Activated naive CD4-positive, alpha-beta T cell treated with anti-CD3 and anti-CD28 coated beads, Interleukin-2, amount 10 ng/mL, durations not matched to agents 7 days and 5 days (primary cell): ENCODE measurements around the gene HEPN1.
A peak's percentile ranks its signal among the peaks of the same experiment; 100 is the strongest.

Experiments used
- CTCF ChIA-PET: fragments of 350-600 bp; sonication (Branson Sonifier 250); formaldehyde crosslinking; loops from one replicate; lab custom pipeline; 2021; ENCODE audit warnings: antibody characterized with exemption; lab: Charles Lee
- DNase-seq: peaks from one replicate; pipeline ENCODE4 v3.0.0-alpha.2; 2020
- H3K27ac Mint-ChIP-seq: one replicate; pipeline ENCODE4 v1.8.0; 2021; ENCODE audit warnings: mild to moderate bottlenecking, moderate library complexity, mixed read lengths
- H3K27me3 Mint-ChIP-seq: one replicate; pipeline ENCODE4 v1.8.0; 2021; ENCODE audit warnings: mild to moderate bottlenecking, mixed read lengths
- H3K36me3 Mint-ChIP-seq: one replicate; pipeline ENCODE4 v1.8.0; 2021; ENCODE audit warnings: mixed read lengths
- H3K4me1 Mint-ChIP-seq: one replicate; pipeline ENCODE4 v1.8.0; 2021; ENCODE audit warnings: mixed read lengths
- H3K4me3 Mint-ChIP-seq: one replicate; pipeline ENCODE4 v1.8.0; 2021; ENCODE audit warnings: mild to moderate bottlenecking, moderate library complexity, mixed read lengths
- H3K9me3 Mint-ChIP-seq: one replicate; pipeline ENCODE4 v1.8.0; 2021; ENCODE audit warnings: mixed read lengths

HEPN1 gene

DNA sequence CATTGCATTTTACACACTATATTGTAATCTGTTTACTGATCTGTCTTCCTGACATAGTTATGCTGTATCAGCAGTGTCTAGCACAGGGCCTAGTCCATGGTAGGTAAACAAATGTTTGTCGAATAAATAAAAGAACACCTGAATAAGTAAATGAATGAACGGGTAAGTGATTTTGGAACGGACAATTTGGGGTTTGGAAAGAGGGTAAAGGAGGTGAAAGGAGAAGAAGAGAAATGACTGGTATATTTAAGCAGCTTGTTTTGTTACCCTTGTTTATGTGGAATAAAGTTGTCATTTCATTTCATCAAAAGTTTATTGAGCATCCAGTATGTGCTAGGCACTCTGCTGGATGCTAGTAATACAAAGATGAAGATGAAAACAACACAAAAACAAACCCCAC, at the start of gene HEPN1:
TSS of gene HEPN1 (plus strand) at position 301 of the 400 bp plus-strand sequence.
- Mint-ChIP-seq H3K27me3 (peaks cover 34% of the 10 kb centered on the region), H3K4me3 (no peak within 1 kb of the TSS), H3K27ac (no peak within 1 kb of the TSS), H3K4me1 (peaks cover 19% of the 10 kb centered on the region), H3K9me3 (no peaks in the 10 kb centered on the region), H3K36me3 (no peaks in the 10 kb centered on the region)
- CTCF ChIA-PET: interaction anchor here (1.1 kb wide), 1 partner anchor 9 kb away, joined by 3 read pairs; no protein-coding TSS in a partner anchor
- no peak for DNase-seq

DNA sequence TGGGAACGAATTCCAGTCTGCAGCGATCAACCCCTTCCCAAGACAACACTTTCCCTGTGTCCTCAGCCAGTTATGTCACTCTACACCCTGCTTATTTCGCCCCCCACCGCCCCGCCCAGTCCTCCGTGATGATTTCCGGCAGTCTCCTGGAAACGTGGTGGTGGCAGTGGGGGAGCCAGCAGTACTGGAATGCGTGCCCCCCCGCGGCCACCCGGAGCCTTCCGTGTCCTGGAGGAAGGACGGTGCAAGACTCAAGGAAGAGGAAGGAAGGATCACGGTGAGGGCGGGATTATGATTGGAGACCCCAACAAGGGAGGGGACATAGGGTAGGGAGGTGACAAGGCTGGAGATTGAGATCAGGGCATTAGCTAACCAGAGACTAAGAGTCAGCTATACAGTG, 49.7 kb upstream of the HEPN1 start:
- Mint-ChIP-seq H3K27ac (no peak overlapping the region), H3K4me3 (no peak overlapping the region), H3K27me3 (peaks cover 100% of the 10 kb centered on the region), H3K4me1 (peaks cover 32% of the 10 kb centered on the region), H3K36me3 (no peaks in the 10 kb centered on the region), H3K9me3 (no peaks in the 10 kb centered on the region)
- no peak for DNase-seq
- CTCF ChIA-PET: interaction anchor here (1.0 to 1.8 kb wide), 3 partner anchors 12 to 31 kb away, joined by 3 to 7 read pairs (median 3); no protein-coding TSS in a partner anchor

DNA sequence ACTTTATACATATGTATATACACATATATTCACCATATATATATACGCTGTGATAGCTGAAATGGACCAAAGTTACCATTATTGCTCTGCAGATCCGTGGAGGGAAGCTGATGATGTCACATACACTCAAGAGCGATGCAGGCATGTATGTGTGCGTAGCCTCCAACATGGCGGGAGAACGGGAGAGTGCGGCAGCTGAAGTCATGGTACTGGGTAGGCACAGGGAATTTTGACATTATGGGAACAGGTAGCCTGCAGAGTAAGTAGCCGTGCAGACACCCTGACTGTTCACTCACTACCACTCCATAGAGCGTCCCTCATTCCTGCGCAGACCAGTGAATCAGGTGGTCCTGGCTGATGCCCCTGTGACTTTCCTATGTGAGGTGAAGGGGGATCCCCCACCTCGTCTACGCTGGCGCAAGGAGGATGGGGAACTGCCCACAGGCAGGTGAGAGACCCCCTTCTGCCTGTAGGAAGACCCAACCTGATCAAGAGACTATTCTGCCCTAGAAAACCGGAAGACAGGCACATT, 49.1 kb upstream of the HEPN1 start:
- Mint-ChIP-seq H3K36me3 (no peaks in the 10 kb centered on the region), H3K4me1 (peaks cover 31% of the 10 kb centered on the region), H3K27me3 (peaks cover 100% of the 10 kb centered on the region), H3K27ac (no peak overlapping the region), H3K4me3 (no peak overlapping the region), H3K9me3 (no peaks in the 10 kb centered on the region)
- no peak for DNase-seq
- CTCF ChIA-PET: interaction anchor here (1.0 to 1.8 kb wide), 3 partner anchors 12 to 32 kb away, joined by 3 to 7 read pairs (median 3); no protein-coding TSS in a partner anchor

DNA sequence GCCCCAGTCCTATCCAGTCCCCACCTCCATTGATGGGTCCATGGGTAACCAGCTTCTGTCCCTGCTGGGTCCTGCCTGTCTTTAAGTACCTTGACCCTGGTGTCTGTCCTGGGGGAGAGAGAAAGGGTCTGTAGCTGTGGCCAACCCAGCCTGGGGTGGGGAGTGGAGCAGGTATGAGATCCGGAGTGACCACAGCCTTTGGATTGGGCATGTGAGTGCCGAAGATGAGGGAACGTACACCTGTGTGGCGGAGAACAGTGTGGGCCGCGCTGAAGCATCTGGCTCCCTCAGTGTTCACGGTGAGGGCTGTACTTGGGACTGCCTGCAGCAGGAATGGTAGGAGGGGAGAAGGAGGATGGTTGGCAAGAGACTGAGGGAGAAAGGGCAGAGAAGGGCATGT, 48.6 kb upstream of the HEPN1 start:
- Mint-ChIP-seq H3K4me1 (peaks cover 30% of the 10 kb centered on the region), H3K36me3 (no peaks in the 10 kb centered on the region), H3K4me3 (no peak overlapping the region), H3K27me3 (peaks cover 100% of the 10 kb centered on the region), H3K27ac (no peak overlapping the region), H3K9me3 (no peaks in the 10 kb centered on the region)
- CTCF ChIA-PET: interaction anchor here (1.4 to 1.8 kb wide), 2 partner anchors 32 to 272 kb away, joined by 3 to 7 read pairs; no protein-coding TSS in a partner anchor
- DNase-seq: no peak

DNA sequence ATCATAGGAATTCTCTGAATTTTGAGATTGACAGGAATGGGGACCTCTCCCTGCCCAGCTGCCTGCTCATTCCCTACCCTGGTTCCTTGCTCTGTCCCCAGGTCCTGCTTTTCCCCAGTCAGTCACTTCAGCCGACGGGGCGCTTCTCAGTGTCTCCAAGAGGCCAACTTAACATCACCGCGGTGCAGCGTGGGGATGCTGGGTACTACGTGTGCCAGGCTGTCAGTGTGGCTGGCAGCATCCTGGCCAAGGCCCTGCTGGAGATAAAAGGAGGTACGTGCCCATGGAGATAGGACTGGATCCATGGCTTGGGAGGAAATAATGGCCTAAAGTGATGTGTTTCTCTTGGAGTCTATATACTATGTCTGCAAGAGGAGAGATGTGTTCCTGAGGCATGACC, 46.8 kb upstream of the HEPN1 start:
- peaks cover 32% of the 10 kb centered on the region for H3K4me1 Mint-ChIP-seq
- peaks cover 99% of the 10 kb centered on the region for H3K27me3 Mint-ChIP-seq
- CTCF ChIA-PET: interaction anchor here (1.4 kb wide), 1 partner anchor 34 kb away, joined by 3 read pairs; no protein-coding TSS in a partner anchor
- H3K4me3 Mint-ChIP-seq: no peak overlapping the region
- no peak overlapping the region for H3K27ac Mint-ChIP-seq
- no peaks in the 10 kb centered on the region for H3K36me3 Mint-ChIP-seq
- no peak for DNase-seq
- no peaks in the 10 kb centered on the region for H3K9me3 Mint-ChIP-seq

DNA sequence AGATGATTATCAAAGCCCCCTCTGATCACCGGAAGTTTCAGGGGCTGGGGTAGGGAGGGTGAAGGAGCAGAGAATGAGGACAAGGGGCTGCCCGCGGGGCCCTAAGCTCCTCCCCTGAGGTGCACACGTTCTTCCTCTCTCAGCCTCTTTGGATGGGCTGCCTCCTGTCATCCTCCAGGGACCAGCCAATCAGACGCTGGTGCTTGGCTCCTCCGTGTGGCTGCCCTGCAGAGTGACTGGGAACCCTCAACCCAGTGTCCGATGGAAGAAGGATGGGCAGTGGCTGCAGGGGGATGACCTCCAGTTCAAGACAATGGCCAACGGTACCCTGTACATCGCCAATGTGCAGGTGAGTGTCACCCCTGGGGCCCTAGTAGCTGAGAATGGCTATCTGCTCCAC, 46.3 kb upstream of the HEPN1 start:
- DNase-seq: no peak
- H3K9me3 Mint-ChIP-seq: no peaks in the 10 kb centered on the region
- H3K27me3 Mint-ChIP-seq: peaks cover 99% of the 10 kb centered on the region
- H3K36me3 Mint-ChIP-seq: no peaks in the 10 kb centered on the region
- CTCF ChIA-PET: interaction anchor here (1.4 kb wide), 1 partner anchor 35 kb away, joined by 3 read pairs; no protein-coding TSS in a partner anchor
- H3K27ac Mint-ChIP-seq: no peak overlapping the region
- peaks cover 35% of the 10 kb centered on the region for H3K4me1 Mint-ChIP-seq
- no peak overlapping the region for H3K4me3 Mint-ChIP-seq

DNA sequence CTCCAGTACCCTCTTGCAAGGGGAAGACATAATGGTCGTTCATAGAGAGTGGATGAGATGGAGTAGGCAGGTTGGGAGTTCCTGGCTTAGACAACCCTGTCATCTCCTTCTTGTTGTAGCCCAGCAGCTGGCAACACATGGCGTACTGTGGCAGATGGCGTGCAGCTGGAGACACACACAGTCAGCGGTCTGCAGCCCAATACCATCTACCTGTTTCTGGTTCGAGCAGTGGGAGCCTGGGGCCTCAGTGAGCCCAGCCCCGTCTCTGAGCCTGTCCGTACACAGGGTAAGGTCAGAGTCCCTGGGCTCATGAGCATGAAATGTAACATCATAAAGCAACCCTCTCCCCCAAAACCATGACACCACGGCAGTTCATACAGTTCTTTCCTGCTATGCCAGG, 45.1 kb upstream of the HEPN1 start:
- no peaks in the 10 kb centered on the region for H3K36me3 Mint-ChIP-seq
- no peak for DNase-seq
- H3K4me1 Mint-ChIP-seq: peaks cover 28% of the 10 kb centered on the region
- CTCF ChIA-PET: no interaction called here
- H3K27me3 Mint-ChIP-seq: peaks cover 99% of the 10 kb centered on the region
- H3K27ac Mint-ChIP-seq: no peak overlapping the region
- no peaks in the 10 kb centered on the region for H3K9me3 Mint-ChIP-seq
- no peak overlapping the region for H3K4me3 Mint-ChIP-seq

DNA sequence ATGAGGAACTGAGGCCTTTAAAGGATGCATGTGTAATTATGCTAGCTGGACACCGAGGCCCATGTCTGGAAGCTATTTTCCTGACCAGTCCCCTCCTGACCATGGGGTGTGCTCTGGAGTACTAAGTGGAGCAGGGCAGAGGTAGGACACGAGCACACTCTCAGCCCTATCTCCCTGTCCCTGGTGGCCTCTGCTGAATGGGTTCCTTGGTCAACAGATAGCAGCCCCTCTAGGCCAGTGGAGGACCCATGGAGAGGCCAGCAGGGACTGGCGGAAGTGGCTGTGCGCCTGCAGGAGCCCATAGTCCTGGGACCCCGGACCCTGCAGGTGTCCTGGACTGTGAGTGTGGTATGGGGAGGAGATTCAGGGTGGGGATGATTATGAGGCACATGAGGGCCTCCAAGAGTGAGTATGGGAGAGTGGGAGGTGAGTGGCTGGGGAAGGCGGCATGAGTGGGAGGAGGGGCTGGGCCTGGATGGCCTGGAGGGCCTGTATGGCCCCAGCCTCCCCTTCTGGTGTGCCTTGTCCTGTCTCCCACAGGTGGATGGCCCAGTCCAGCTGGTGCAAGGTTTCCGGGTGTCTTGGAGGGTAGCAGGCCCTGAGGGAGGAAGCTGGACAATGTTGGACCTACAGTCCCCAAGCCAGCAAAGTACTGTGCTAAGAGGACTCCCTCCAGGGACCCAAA, 44.3 kb upstream of the HEPN1 start:
- no peak overlapping the region for H3K27ac Mint-ChIP-seq
- no peaks in the 10 kb centered on the region for H3K9me3 Mint-ChIP-seq
- CTCF ChIA-PET: no interaction called here
- DNase-seq: no peak
- H3K4me1 Mint-ChIP-seq: peaks cover 25% of the 10 kb centered on the region
- peaks cover 92% of the 10 kb centered on the region for H3K27me3 Mint-ChIP-seq
- H3K36me3 Mint-ChIP-seq: no peaks in the 10 kb centered on the region
- peak overlapping the region; percentile 27 for H3K4me3 Mint-ChIP-seq

DNA sequence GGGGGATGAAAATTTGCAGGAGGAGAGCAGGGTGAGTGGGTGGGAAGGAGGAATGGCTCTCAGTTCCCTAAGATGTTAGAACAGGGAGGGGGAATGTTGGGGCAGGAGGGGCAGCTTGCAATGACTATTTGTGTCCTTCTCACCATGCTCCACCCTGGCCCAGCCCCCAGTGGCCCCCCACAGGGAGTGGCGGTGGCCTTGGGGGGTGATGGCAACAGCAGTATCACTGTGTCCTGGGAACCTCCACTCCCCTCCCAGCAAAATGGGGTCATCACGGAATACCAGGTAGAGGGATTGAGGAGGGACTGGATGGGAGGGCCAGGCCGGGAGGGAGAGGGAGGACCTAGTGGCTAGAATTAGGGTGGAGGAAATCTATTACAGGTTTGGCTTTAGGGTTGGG, 43.6 kb upstream of the HEPN1 start:
- Mint-ChIP-seq H3K27ac (no peak overlapping the region), H3K27me3 (peaks cover 85% of the 10 kb centered on the region), H3K4me3 (peak overlapping the region; percentile 79), H3K36me3 (no peaks in the 10 kb centered on the region), H3K9me3 (no peaks in the 10 kb centered on the region), H3K4me1 (peaks cover 29% of the 10 kb centered on the region)
- CTCF ChIA-PET: interaction anchor here (1.3 to 1.7 kb wide), 3 partner anchors 9 to 78 kb away, joined by 5 to 9 read pairs (median 6); partner anchors contain the start of genes CCDC15 and ROBO4
- DNase-seq: no peak

DNA sequence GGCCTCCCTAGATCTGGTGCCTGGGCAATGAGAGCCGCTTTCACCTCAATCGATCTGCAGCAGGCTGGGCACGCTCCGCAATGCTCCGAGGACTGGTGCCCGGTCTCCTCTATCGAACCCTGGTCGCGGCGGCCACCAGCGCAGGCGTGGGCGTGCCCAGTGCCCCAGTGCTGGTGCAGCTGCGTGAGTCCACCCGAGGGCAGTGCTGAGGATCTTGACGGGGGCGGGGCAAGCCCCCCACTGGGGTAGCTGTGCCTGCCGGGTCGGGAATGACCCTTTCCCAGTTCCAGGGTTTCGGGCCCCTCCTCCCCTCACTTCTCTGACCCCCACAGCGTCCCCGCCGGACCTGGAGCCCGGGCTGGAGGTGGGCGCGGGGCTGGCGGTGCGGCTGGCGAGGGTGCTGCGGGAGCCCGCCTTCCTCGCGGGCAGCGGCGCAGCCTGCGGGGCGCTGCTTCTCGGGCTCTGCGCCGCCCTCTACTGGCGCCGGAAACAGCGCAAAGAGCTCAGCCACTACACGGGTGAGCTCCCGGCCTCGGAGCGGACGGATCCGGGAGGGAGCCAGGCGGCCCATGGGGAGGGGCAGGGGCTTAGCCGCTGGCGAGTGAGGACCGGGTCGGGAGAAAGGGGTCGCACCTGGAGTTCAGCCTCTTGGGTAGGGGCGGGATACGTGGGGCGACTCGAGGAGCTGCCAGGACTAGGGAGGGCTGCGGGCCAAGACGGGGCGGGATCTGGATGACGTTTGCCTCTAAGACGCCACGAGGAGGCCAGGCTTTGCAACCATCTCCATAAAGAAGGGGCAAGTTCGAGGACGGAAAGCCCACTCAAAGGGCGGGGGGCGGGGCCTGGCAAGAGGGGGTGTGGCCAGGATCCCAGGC, 42.9 kb upstream of the HEPN1 start:
- peaks cover 77% of the 10 kb centered on the region for H3K27me3 Mint-ChIP-seq
- H3K4me3 Mint-ChIP-seq: peak overlapping the region; percentile 79
- DNase-seq: peak; percentile 86
- peak overlapping the region; percentile 85 for H3K27ac Mint-ChIP-seq
- H3K9me3 Mint-ChIP-seq: no peaks in the 10 kb centered on the region
- CTCF ChIA-PET: interaction anchor here (0.6 to 2.1 kb wide), 23 partner anchors 9 to 514 kb away, joined by 3 to 12 read pairs (median 4); partner anchors contain the start of genes CCDC15, HEPACAM, ROBO3 and ROBO4
- peaks cover 29% of the 10 kb centered on the region for H3K4me1 Mint-ChIP-seq
- no peaks in the 10 kb centered on the region for H3K36me3 Mint-ChIP-seq

DNA sequence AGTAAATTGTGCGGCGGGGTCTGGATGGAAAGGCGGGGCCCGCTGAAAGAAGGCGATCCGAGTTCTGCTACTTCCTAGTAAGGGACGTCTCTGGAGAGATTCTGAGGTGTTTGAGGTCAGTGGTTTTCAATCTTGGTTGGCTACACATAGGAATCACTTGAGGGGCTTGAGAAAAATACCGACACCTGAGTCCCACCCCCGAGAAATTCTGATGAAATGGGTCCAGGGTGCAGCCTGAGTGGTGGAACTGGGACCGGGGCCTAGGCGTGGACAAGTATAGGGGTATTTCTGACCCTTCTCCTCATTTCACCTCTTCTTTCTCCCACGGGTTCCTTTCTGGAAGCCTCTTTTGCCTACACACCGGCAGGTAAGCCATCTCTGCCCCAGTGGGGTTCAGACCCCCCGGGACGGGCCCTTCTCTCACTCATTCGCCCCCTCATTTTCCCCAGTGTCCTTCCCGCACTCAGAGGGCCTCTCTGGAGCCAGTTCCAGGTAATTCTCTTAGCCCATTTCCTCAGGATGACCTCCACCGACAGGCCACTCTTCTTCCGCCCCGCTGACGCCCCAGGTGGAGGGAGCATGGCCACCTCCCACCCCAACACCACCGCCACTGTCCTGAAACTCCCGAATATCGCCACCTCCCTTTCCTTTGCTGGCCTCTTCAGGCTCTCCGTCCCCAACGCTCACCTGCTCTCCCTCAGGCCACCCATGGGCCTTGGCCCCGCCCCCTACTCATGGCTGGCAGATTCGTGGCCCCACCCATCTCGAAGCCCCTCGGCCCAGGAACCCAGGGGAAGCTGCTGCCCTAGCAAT, 42.0 kb upstream of the HEPN1 start:
- Mint-ChIP-seq H3K27me3 (peaks cover 69% of the 10 kb centered on the region), H3K4me1 (peaks cover 29% of the 10 kb centered on the region), H3K9me3 (no peaks in the 10 kb centered on the region), H3K27ac (peak overlapping the region; percentile 85), H3K4me3 (peak overlapping the region; percentile 79), H3K36me3 (no peaks in the 10 kb centered on the region)
- DNase-seq: no peak
- CTCF ChIA-PET: interaction anchor here (0.6 to 2.1 kb wide), 22 partner anchors 8 to 447 kb away, joined by 3 to 12 read pairs (median 4); partner anchors contain the start of genes CCDC15, HEPACAM, ROBO3 and ROBO4

DNA sequence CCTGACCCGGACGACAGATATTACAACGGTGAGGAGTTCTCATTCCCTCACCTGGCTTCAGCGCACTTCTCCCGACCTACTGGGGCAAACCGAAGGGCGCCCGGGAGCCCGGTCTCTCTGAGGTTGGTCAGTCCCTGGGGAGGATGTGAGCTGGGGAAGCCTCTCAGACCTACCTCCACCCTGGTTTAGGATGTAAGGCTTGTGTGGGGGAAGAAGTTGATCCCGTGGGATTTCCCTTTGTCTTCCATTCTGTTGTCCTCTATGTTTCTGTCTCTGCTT, 41.5 kb upstream of the HEPN1 start:
- no peak for DNase-seq
- H3K4me3 Mint-ChIP-seq: peak overlapping the region; percentile 79
- H3K36me3 Mint-ChIP-seq: no peaks in the 10 kb centered on the region
- CTCF ChIA-PET: interaction anchor here (2.1 kb wide), 1 partner anchor 40 kb away, joined by 12 read pairs; no protein-coding TSS in a partner anchor
- H3K27ac Mint-ChIP-seq: no peak overlapping the region
- peaks cover 65% of the 10 kb centered on the region for H3K27me3 Mint-ChIP-seq
- H3K9me3 Mint-ChIP-seq: no peaks in the 10 kb centered on the region
- peaks cover 29% of the 10 kb centered on the region for H3K4me1 Mint-ChIP-seq
